ENCODE data around the gene PSORS1C1.
"Not testable (repeated sequence)": the region's sequence is repeated elsewhere in the genome, so short reads cannot be mapped to it uniquely, and the experiment has no call there.

PSORS1C1 gene

GRCh38 chr6:31180500-31180899, 65.9 kb downstream of the PSORS1C1 start:
- DNase-seq, result no peak

GRCh38 chr6:31183287-31183686, 68.7 kb downstream of the PSORS1C1 start:
- DNase-seq, result not testable (repeated sequence)

GRCh38 chr6:31183859-31184258, 69.3 kb downstream of the PSORS1C1 start:
- not testable (repeated sequence) for DNase-seq

- DNase-seq, result not testable (repeated sequence)
Measured at GRCh38 chr6:31185695-31186051, 71.1 kb downstream of the PSORS1C1 start.

GRCh38 chr6:31186052-31186734, 71.6 kb downstream of the PSORS1C1 start:
- no peak for DNase-seq

GRCh38 chr6:31187780-31188194, 73.2 kb downstream of the PSORS1C1 start:
- DNase-seq, result no peak

- not testable (repeated sequence) for DNase-seq
Measured at GRCh38 chr6:31189223-31189622, 74.6 kb downstream of the PSORS1C1 start.

All from SIG-M5 (cell line).